ENCODE results near the gene WDTC1.

The WDTC1 gene

GRCh38 chr1:27333717-27334279 lies 99.4 kb downstream of the WDTC1 start:
- H3K36me3 ChIP-seq (ENCODE audit: control insufficient read depth, insufficient read depth, low read length) = peaks cover 64% of the 10 kb centered on the region
- H3K9me3 ChIP-seq (ENCODE audit: control insufficient read depth, low read length) = no peaks in the 10 kb centered on the region
- H3K27ac ChIP-seq (ENCODE audit: low read depth, low read length, severe bottlenecking) = no peak overlapping the region
- 94 to 99% methylated on average over 16 to 17 of the region's 17 CpGs for WGBS, 2 experiments (ENCODE audit: insufficient coverage in 2 of 2)
- no peaks in the 10 kb centered on the region for H3K4me1 ChIP-seq (ENCODE audit: control insufficient read depth, insufficient read depth, low read length, poor library complexity, severe bottlenecking)
- H3K4me3 ChIP-seq (ENCODE audit: extremely low read depth, insufficient read depth, low read length, poor library complexity, severe bottlenecking) = no peak overlapping the region

DNA sequence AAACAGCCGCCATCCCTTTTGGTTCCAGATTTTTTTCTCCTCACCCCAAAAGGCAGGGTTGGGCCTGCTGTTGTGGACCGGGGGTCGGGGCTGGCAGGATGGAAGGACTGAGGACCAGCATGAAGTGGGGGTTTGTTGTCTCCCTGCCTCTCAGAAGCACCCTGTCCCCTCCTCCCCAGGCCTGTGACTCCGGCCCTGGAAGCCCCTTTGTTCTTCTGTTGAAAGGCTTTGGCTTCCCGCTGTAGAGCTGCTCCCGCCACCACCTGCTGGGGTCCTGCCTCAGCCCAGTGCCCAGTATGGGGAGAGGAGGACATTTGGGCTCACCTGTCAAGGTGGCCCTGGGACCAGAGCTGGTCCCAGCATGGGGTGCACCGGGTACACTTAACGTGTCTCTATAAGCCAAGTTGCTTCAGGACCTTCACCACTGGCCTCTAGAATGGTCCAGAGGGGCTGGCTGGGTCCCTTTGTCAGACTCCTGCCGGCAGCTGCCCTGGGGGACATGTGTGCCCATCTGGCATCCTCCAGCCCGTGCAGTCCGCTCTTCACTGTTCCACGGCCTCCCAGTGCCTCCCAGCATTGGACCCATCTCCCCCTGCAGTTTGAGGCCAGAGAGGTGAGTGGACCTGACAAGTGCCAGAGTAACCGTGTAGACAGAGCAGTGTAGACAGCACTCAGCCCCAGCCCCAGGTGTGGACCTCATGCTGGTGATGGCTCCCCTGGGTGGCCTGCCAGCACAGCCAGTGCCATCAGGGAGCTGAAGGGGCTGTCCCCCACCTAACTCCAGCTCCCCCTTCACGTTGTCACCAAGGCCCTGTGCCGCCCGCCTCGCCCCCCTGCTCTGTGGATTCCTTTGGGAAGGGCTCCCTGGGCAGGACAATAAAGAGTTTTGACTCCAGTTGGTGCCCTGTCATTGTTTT lies 101.3 kb downstream of the WDTC1 start:
- H3K27ac ChIP-seq (ENCODE audit: low read depth, low read length, severe bottlenecking) = no peak overlapping the region
- no peak overlapping the region for H3K4me3 ChIP-seq (ENCODE audit: extremely low read depth, insufficient read depth, low read length, poor library complexity, severe bottlenecking)
- 94% methylated on average over 13 to 14 of the region's 17 CpGs for WGBS, 2 experiments (ENCODE audit: insufficient coverage in 2 of 2)
- H3K4me1 ChIP-seq (ENCODE audit: control insufficient read depth, insufficient read depth, low read length, poor library complexity, severe bottlenecking) = peaks cover 10% of the 10 kb centered on the region
- H3K9me3 ChIP-seq (ENCODE audit: control insufficient read depth, low read length) = no peaks in the 10 kb centered on the region
- H3K36me3 ChIP-seq (ENCODE audit: control insufficient read depth, insufficient read depth, low read length) = peaks cover 52% of the 10 kb centered on the region

DNA sequence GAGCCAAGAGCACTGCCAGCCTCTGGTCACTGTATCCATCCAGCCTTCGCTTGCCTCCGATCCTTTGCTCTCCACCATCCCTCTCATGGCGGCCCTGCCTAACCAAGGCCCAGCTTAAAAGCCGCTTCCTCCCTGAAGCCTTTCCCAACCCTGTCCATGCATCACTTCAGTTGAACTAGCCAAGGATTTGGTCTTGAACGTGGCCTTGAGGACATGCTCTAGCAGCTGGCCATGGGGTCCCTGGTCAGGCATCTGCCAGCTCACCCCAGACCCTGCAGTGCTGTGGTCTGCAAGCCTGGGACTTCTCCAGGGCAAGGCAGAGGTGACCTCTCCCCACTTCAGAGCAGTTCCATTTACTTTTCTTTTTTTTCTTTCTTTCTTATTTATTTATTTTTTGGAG lies 102.3 kb downstream of the WDTC1 start:
- H3K27ac ChIP-seq (ENCODE audit: low read depth, low read length, severe bottlenecking) = no peak overlapping the region
- H3K4me3 ChIP-seq (ENCODE audit: extremely low read depth, insufficient read depth, low read length, poor library complexity, severe bottlenecking) = no peak overlapping the region
- 96 to 97% methylated on average over 4 to 5 of the region's 5 CpGs for WGBS, 2 experiments (ENCODE audit: insufficient coverage in 2 of 2)
- H3K9me3 ChIP-seq (ENCODE audit: control insufficient read depth, low read length) = no peaks in the 10 kb centered on the region
- H3K4me1 ChIP-seq (ENCODE audit: control insufficient read depth, insufficient read depth, low read length, poor library complexity, severe bottlenecking) = peaks cover 18% of the 10 kb centered on the region
- peaks cover 43% of the 10 kb centered on the region for H3K36me3 ChIP-seq (ENCODE audit: control insufficient read depth, insufficient read depth, low read length)

DNA sequence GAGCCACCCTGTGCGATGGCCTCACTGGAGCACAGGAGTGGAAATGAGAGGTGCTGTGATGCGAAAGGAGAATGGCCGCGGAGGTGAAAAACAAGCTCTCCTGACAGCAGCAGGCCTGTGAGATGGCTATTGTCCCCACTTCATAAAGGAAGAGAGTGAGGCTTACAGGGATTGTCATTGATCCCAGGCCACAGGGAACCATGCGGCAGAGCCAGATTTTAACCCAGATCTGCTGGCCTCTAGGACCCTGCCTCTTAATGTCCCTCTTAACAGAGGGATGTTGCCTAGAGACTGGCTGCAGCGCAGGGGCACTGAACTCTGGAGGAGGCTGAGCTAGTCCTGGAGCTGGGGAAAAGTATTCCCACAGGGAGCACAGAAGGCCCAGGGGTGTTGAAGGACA lies 104.3 kb downstream of the WDTC1 start:
- Histone ChIP-seq H3K27ac (ENCODE audit: low read depth, low read length, severe bottlenecking) (peak overlapping the region; percentile 53), H3K36me3 (ENCODE audit: control insufficient read depth, insufficient read depth, low read length) (peaks cover 29% of the 10 kb centered on the region), H3K9me3 (ENCODE audit: control insufficient read depth, low read length) (no peaks in the 10 kb centered on the region), H3K4me3 (ENCODE audit: extremely low read depth, insufficient read depth, low read length, poor library complexity, severe bottlenecking) (no peak overlapping the region), H3K4me1 (ENCODE audit: control insufficient read depth, insufficient read depth, low read length, poor library complexity, severe bottlenecking) (peaks cover 37% of the 10 kb centered on the region)
- 84 to 96% methylated on average over 5 to 6 of the region's 6 CpGs for WGBS, 2 experiments (ENCODE audit: insufficient coverage in 2 of 2)

GRCh38 chr1:27339213-27339612 lies 104.8 kb downstream of the WDTC1 start:
- Histone ChIP-seq H3K36me3 (ENCODE audit: control insufficient read depth, insufficient read depth, low read length) (peaks cover 24% of the 10 kb centered on the region), H3K4me1 (ENCODE audit: control insufficient read depth, insufficient read depth, low read length, poor library complexity, severe bottlenecking) (peaks cover 39% of the 10 kb centered on the region), H3K9me3 (ENCODE audit: control insufficient read depth, low read length) (no peaks in the 10 kb centered on the region), H3K27ac (ENCODE audit: low read depth, low read length, severe bottlenecking) (peak overlapping the region; percentile 53), H3K4me3 (ENCODE audit: extremely low read depth, insufficient read depth, low read length, poor library complexity, severe bottlenecking) (no peak overlapping the region)
- WGBS, 2 experiments (ENCODE audit: insufficient coverage in 2 of 2) = 73 to 83% methylated on average over 5 of the region's 5 CpGs

- Histone ChIP-seq H3K4me3 (ENCODE audit: extremely low read depth, insufficient read depth, low read length, poor library complexity, severe bottlenecking) (peak within 1 kb of the TSS; percentile 8), H3K9me3 (ENCODE audit: control insufficient read depth, low read length) (no peaks in the 10 kb centered on the region), H3K27ac (ENCODE audit: low read depth, low read length, severe bottlenecking) (peak within 1 kb of the TSS; percentile 36)
Observed at GRCh38 chr1:27341525-27342252, 107.3 kb downstream of the WDTC1 start, which contains the start of gene SYTL1. Gene SYTL1, plus strand, starts transcription at chr1:27342022. Its CDS starts 3,313 bp downstream, at chr1:27345335.

GRCh38 chr1:27342391-27342777 lies 108.0 kb downstream of the WDTC1 start:
- H3K4me3 ChIP-seq (ENCODE audit: extremely low read depth, insufficient read depth, low read length, poor library complexity, severe bottlenecking) = peak overlapping the region; percentile 8
- WGBS, 2 experiments (ENCODE audit: insufficient coverage in 2 of 2) = 82 to 90% methylated on average over 5 to 6 of the region's 8 CpGs
- no peaks in the 10 kb centered on the region for H3K9me3 ChIP-seq (ENCODE audit: control insufficient read depth, low read length)
- H3K27ac ChIP-seq (ENCODE audit: low read depth, low read length, severe bottlenecking) = peak overlapping the region; percentile 36
- peaks cover 39% of the 10 kb centered on the region for H3K4me1 ChIP-seq (ENCODE audit: control insufficient read depth, insufficient read depth, low read length, poor library complexity, severe bottlenecking)
- peaks cover 8% of the 10 kb centered on the region for H3K36me3 ChIP-seq (ENCODE audit: control insufficient read depth, insufficient read depth, low read length)

More at GRCh38 chr1:27341525-27342252, 107.3 kb downstream of the WDTC1 start, which contains the start of gene SYTL1:
- 29 to 38% methylated on average over 15 to 19 of the region's 22 CpGs for WGBS, 2 experiments (ENCODE audit: insufficient coverage in 2 of 2)
- peaks cover 10% of the 10 kb centered on the region for H3K36me3 ChIP-seq (ENCODE audit: control insufficient read depth, insufficient read depth, low read length)
- peaks cover 39% of the 10 kb centered on the region for H3K4me1 ChIP-seq (ENCODE audit: control insufficient read depth, insufficient read depth, low read length, poor library complexity, severe bottlenecking)

GRCh38 chr1:27342778-27343638 lies 108.6 kb downstream of the WDTC1 start:
- Histone ChIP-seq H3K4me3 (ENCODE audit: extremely low read depth, insufficient read depth, low read length, poor library complexity, severe bottlenecking) (no peak overlapping the region), H3K36me3 (ENCODE audit: control insufficient read depth, insufficient read depth, low read length) (peaks cover 8% of the 10 kb centered on the region), H3K27ac (ENCODE audit: low read depth, low read length, severe bottlenecking) (peak overlapping the region; percentile 16), H3K9me3 (ENCODE audit: control insufficient read depth, low read length) (no peaks in the 10 kb centered on the region), H3K4me1 (ENCODE audit: control insufficient read depth, insufficient read depth, low read length, poor library complexity, severe bottlenecking) (peaks cover 39% of the 10 kb centered on the region)
- WGBS, 2 experiments (ENCODE audit: insufficient coverage in 2 of 2) = 76 to 77% methylated on average over 22 to 27 of the region's 31 CpGs

GRCh38 chr1:27343639-27344025 lies 109.2 kb downstream of the WDTC1 start:
- no peak overlapping the region for H3K27ac ChIP-seq (ENCODE audit: low read depth, low read length, severe bottlenecking)
- H3K9me3 ChIP-seq (ENCODE audit: control insufficient read depth, low read length) = no peaks in the 10 kb centered on the region
- peaks cover 41% of the 10 kb centered on the region for H3K4me1 ChIP-seq (ENCODE audit: control insufficient read depth, insufficient read depth, low read length, poor library complexity, severe bottlenecking)
- no peak overlapping the region for H3K4me3 ChIP-seq (ENCODE audit: extremely low read depth, insufficient read depth, low read length, poor library complexity, severe bottlenecking)
- WGBS, 2 experiments (ENCODE audit: insufficient coverage in 2 of 2) = 96 to 100% methylated on average over 4 to 5 of the region's 5 CpGs
- H3K36me3 ChIP-seq (ENCODE audit: control insufficient read depth, insufficient read depth, low read length) = peaks cover 8% of the 10 kb centered on the region

DNA sequence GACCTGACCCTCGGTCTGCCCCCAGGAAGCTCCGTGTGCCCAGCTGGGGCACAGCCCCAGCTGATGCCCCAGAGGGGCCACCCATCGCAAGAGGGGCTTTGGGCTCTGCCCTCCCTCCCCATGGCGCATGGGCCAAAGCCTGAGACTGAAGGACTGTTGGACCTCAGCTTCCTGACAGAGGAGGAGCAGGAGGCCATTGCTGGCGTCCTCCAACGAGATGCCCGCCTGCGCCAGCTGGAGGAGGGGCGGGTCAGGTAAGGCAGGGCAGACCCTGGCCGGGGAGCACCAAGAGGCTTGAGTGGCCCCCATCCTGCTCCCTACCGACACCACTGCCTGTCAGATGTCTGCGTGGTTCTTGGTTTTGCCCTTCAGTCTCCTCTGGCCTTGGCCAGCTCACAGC lies 110.8 kb downstream of the WDTC1 start:
- peaks cover 8% of the 10 kb centered on the region for H3K36me3 ChIP-seq (ENCODE audit: control insufficient read depth, insufficient read depth, low read length)
- no peaks in the 10 kb centered on the region for H3K9me3 ChIP-seq (ENCODE audit: control insufficient read depth, low read length)
- no peak overlapping the region for H3K27ac ChIP-seq (ENCODE audit: low read depth, low read length, severe bottlenecking)
- H3K4me3 ChIP-seq (ENCODE audit: extremely low read depth, insufficient read depth, low read length, poor library complexity, severe bottlenecking) = no peak overlapping the region
- 96 to 97% methylated on average over 12 of the region's 12 CpGs for WGBS, 2 experiments (ENCODE audit: insufficient coverage in 2 of 2)
- H3K4me1 ChIP-seq (ENCODE audit: control insufficient read depth, insufficient read depth, low read length, poor library complexity, severe bottlenecking) = peaks cover 38% of the 10 kb centered on the region
